Cardiac muscle cell (in vitro differentiated cells and primary cell): ENCODE data around the gene ST7. TPM values are rescaled to one million over a fixed set of nuclear protein-coding genes. Genes with fewer than 3 reads are reported as not detected.

Experiments used
- DNase-seq, 2 donors: peaks; one replicate each; pipeline versions ENCODE4 v3.0.0 to v3.0.0-alpha.2; 2010 to 2017; ENCODE audit warnings: low read depth in 1 of 2, low spot score in 1 of 2
- H3K27ac ChIP-seq: fragments of 200-600 bp; sonication (generic); 2 replicates; pipeline ENCODE4 v1.5.1; 2016
- H3K27me3 ChIP-seq: fragments of 200-600 bp; sonication (generic); 2 replicates; pipeline ENCODE4 v1.6.0; 2016; ENCODE audit warnings: control low read depth
- H3K36me3 ChIP-seq: fragments of 200-600 bp; sonication (generic); 2 replicates; pipeline ENCODE4 v1.5.1; 2016; ENCODE audit warnings: control low read depth
- H3K4me1 ChIP-seq: fragments of 200-600 bp; sonication (generic); 2 replicates; pipeline ENCODE4 v1.8.1; 2017; ENCODE audit warnings: low read depth, mild to moderate bottlenecking, mixed run types
- H3K4me3 ChIP-seq: fragments of 200-600 bp; sonication (generic); 2 replicates; pipeline ENCODE4 v1.5.1; 2016; ENCODE audit warnings: mild to moderate bottlenecking
- H3K9me3 ChIP-seq: fragments of 200-600 bp; sonication (generic); 2 replicates; pipeline ENCODE4 v1.5.1; 2017; ENCODE audit warnings: low read depth, mild to moderate bottlenecking, control low read depth
- polyA plus RNA-seq: library from polyadenylated mRNA; unstranded; fragments of >200 nt; fragmentation: Nextera tagmentation; extraction: Ambion mirVana; gene quantifications from 2 replicates; pipeline ENCODE4 v1.2.1, GENCODE V29; 2016
- total RNA-seq: library from RNA; depleted of rRNA; stranded (reverse); fragments of >200 nt; gene quantifications from 2 replicates; pipeline ENCODE4 v1.2.3, GENCODE V29; 2016
- TF ChIP-seq, protein P1 (sequence below): IDR thresholded peaks from 2 replicates; pipeline ENCODE4 v1.5.1; 2012; ENCODE audit warnings: low read depth, mild to moderate bottlenecking, low read length

ST7 gene
- total and polyA plus RNA-seq, 2 experiments from 2014 or later, result 83.5 to 96.7 TPM

DNA sequence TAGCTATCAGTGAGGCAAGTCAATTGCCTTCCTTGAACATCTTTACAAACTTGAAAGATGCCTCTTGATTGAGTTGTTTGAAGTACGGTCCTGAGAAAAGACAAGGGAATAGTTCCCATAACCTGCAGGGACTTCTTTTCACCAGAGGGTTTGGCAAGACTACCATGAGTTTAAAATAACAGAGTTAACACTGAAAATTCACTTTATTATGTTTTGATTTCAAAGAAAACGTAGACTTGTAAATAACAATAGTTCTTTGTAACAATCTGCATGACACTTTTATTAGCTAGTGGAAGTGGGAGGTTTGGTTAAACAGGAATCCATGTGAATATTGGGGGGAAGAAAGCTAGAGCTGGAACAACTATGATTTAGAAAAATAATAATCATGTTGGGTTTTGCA lies 320.0 kb downstream of the ST7 start:
- Histone ChIP-seq H3K4me1 (peaks cover 9% of the 10 kb centered on the region), H3K36me3 (peaks cover 9% of the 10 kb centered on the region), H3K27ac (peak overlapping the region; percentile 80), H3K9me3 (no peaks in the 10 kb centered on the region), H3K27me3 (no peaks in the 10 kb centered on the region), H3K4me3 (no peak overlapping the region)
- TF ChIP-seq, protein P1, sequence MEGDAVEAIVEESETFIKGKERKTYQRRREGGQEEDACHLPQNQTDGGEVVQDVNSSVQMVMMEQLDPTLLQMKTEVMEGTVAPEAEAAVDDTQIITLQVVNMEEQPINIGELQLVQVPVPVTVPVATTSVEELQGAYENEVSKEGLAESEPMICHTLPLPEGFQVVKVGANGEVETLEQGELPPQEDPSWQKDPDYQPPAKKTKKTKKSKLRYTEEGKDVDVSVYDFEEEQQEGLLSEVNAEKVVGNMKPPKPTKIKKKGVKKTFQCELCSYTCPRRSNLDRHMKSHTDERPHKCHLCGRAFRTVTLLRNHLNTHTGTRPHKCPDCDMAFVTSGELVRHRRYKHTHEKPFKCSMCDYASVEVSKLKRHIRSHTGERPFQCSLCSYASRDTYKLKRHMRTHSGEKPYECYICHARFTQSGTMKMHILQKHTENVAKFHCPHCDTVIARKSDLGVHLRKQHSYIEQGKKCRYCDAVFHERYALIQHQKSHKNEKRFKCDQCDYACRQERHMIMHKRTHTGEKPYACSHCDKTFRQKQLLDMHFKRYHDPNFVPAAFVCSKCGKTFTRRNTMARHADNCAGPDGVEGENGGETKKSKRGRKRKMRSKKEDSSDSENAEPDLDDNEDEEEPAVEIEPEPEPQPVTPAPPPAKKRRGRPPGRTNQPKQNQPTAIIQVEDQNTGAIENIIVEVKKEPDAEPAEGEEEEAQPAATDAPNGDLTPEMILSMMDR, result no peak
- DNase-seq, result no peak

DNA sequence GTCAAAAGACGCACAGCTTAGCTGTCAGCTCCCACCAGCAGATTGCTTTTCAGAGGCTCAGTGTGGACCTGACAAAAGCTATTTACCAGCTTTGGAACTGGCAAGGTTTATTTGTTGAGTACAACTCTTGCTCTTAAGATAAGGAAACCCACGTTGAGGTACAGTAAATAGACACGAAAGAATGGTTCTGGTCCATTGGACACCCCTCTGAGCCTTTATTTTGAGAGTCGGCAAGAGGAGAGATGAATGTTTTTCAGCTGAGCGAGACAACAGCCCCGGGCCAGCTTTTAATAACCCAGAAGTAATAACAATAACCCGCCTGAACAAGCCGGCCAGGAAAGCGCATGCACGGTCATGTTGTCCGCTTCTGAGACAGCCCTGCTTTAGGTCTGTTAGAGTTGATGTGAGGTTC lies 320.5 kb downstream of the ST7 start:
- Histone ChIP-seq H3K9me3 (no peaks in the 10 kb centered on the region), H3K4me3 (no peak overlapping the region), H3K27me3 (no peaks in the 10 kb centered on the region), H3K36me3 (peaks cover 9% of the 10 kb centered on the region), H3K4me1 (peaks cover 9% of the 10 kb centered on the region), H3K27ac (peak overlapping the region; percentile 80)
- TF ChIP-seq, protein P1, result no peak
- DNase-seq, result peak in 1 of 2 donors; percentile 19

- no peaks in the 10 kb centered on the region for H3K9me3 ChIP-seq
Measured at GRCh38 chr7:117274951-117275350, 321.6 kb downstream of the ST7 start.

GRCh38 chr7:117277576-117277975 lies 324.3 kb downstream of the ST7 start:
- DNase-seq, result no peak
- Histone ChIP-seq H3K9me3 (no peaks in the 10 kb centered on the region), H3K4me3 (no peak overlapping the region), H3K27me3 (no peaks in the 10 kb centered on the region), H3K27ac (no peak overlapping the region), H3K4me1 (peaks cover 36% of the 10 kb centered on the region), H3K36me3 (peaks cover 12% of the 10 kb centered on the region)
- TF ChIP-seq, protein P1, result no peak

More at GRCh38 chr7:117274951-117275350, 321.6 kb downstream of the ST7 start:
- Histone ChIP-seq H3K4me1 (peaks cover 16% of the 10 kb centered on the region), H3K36me3 (peaks cover 10% of the 10 kb centered on the region), H3K27me3 (no peaks in the 10 kb centered on the region), H3K4me3 (no peak overlapping the region), H3K27ac (peak overlapping the region; percentile 27)
- no peak for DNase-seq
- TF ChIP-seq, protein P1, result no peak

DNA sequence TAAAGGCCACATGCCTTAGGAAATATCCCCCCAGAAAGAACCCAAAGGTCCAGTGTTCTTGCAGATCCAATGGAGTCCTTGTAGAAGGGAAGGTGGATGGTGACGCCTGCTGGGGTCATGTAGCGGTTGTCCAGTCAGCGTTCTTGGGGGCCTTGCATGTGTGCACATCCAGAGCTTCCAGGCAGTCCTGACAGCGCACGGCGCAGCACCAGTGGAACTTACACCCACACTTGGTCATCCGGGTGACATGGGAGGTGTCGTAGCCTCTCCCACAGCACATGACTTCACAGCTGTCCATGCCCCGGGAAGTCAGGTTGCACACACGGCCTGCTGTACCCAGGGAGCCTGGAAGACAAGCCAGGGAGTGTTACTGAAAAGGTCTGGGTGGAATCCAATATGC lies 324.7 kb downstream of the ST7 start:
- Histone ChIP-seq H3K4me3 (no peak overlapping the region), H3K36me3 (peaks cover 12% of the 10 kb centered on the region), H3K4me1 (peaks cover 40% of the 10 kb centered on the region), H3K27me3 (no peaks in the 10 kb centered on the region), H3K27ac (no peak overlapping the region), H3K9me3 (no peaks in the 10 kb centered on the region)
- TF ChIP-seq, protein P1, result no peak
- no peak for DNase-seq

DNA sequence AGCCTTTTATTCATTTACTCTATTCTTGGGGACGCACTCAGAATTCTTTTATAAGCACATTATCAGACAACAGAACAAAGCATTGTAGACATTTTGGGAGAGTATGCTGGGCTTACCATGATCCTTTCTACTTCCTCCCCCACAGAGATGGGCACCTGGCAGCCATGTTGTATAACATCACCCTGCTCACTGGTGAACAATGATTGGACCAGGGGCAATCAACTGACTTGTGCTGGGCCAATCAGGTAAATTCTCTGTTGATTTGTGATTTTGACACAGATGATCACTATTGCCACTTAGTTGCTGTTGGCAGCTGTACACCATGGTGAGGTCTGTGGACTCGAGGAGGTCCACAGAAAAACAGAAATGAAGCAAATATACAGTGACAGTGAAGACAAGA lies 325.9 kb downstream of the ST7 start:
- no peaks in the 10 kb centered on the region for H3K27me3 ChIP-seq

More for the DNA sequence above, 325.9 kb downstream of the ST7 start:
- no peak for DNase-seq
- peaks cover 41% of the 10 kb centered on the region for H3K4me1 ChIP-seq
- TF ChIP-seq, protein P1, result no peak
- H3K9me3 ChIP-seq, result no peaks in the 10 kb centered on the region
- H3K36me3 ChIP-seq, result peaks cover 12% of the 10 kb centered on the region
- H3K4me3 ChIP-seq, result no peak overlapping the region
- H3K27ac ChIP-seq, result peak overlapping the region; percentile 83
